Fibroblast of mammary gland (primary cell): Measurements from ENCODE around the gene TXN2.
"Not testable (repeated sequence)": the region's sequence is repeated elsewhere in the genome, so short reads cannot be mapped to it uniquely, and the experiment has no call there.

ENCODE experiments used
- DNase-seq: peaks from one replicate; pipeline ENCODE4 v3.0.0-alpha.2; 2010; ENCODE audit warnings: low read depth
- H3K4me3 ChIP-seq: 2 replicates; pipeline ENCODE4 v1.5.1; 2011; ENCODE audit warnings: low read depth, mild to moderate bottlenecking, low read length, moderate library complexity; ENCODE audit not compliant: control insufficient read depth
- CTCF ChIP-seq: conservative IDR thresholded peaks from 2 replicates; pipeline ENCODE4 v1.5.1; 2011; ENCODE audit warnings: low read depth, low read length, inconsistent platforms; ENCODE audit not compliant: control insufficient read depth, insufficient read depth

The TXN2 gene

GRCh38 chr22:36430863-36431262 is 50.6 kb downstream of the TXN2 start:
- TF ChIP-seq CTCF, result no peak
- DNase-seq, result peak; percentile 34
- H3K4me3 ChIP-seq, result no peak overlapping the region

GRCh38 chr22:36427952-36428351 is 53.5 kb downstream of the TXN2 start:
- not testable (repeated sequence) for DNase-seq, H3K4me3 ChIP-seq

- TF ChIP-seq CTCF, result no peak
- DNase-seq, result peak; percentile 45
Observed at GRCh38 chr22:36425977-36426523, 55.4 kb downstream of the TXN2 start.

GRCh38 chr22:36424901-36425579 is 56.4 kb downstream of the TXN2 start:
- TF ChIP-seq CTCF, result no peak
- H3K4me3 ChIP-seq, result no peak overlapping the region
- DNase-seq, result no peak

More at GRCh38 chr22:36425977-36426523, 55.4 kb downstream of the TXN2 start:
- no peak overlapping the region for H3K4me3 ChIP-seq

- not testable (repeated sequence) for DNase-seq, H3K4me3 ChIP-seq
Observed at GRCh38 chr22:36424466-36424865, 57.0 kb downstream of the TXN2 start.

- no peak overlapping the region for H3K4me3 ChIP-seq
- no peak for DNase-seq
- TF ChIP-seq CTCF, result no peak
Observed at GRCh38 chr22:36423461-36424404, 57.7 kb downstream of the TXN2 start.

- DNase-seq, result no peak
- TF ChIP-seq CTCF, result no peak
- no peak overlapping the region for H3K4me3 ChIP-seq
Observed at GRCh38 chr22:36422287-36423014, 59.0 kb downstream of the TXN2 start.
